ENCODE results near the gene ITPR3.

GRCh38 chr6:33636655-33637054 is 15.5 kb downstream of the ITPR3 start:
- no peak for TF ChIP-seq KDM5B (CRISPR knock-in tag; IDR thresholded peaks at IDR 0.05; ENCODE audit: borderline replicate concordance)
- no peak for TF ChIP-seq POLR2A (IDR thresholded peaks at IDR 0.05; ENCODE audit: insufficient read depth in 1 of 2, low read depth in 2 of 2, low read length in 2 of 2)
- TF ChIP-seq MYC (CRISPR knock-in tag; IDR thresholded peaks at IDR 0.05; ENCODE audit: borderline replicate concordance), result no peak

Measured in HepG2 (cell line).